SU-DHL-6 (cell line): ENCODE data around the gene BAHCC1.

Experiments
- H2AFZ ChIP-seq: fragments of 200-600 bp; sonication (generic); 2 replicates; pipeline ENCODE4 v1.6.1; 2014; ENCODE audit warnings: low read depth, mild to moderate bottlenecking, moderate library complexity, mixed read lengths, antibody characterized with exemption, low read length; ENCODE audit not compliant: severe bottlenecking
- H3F3A ChIP-seq: fragments of 200-600 bp; shearing (Covaris generic); 2 replicates; pipeline ENCODE4 v1.6.0; 2016; ENCODE audit warnings: antibody characterized with exemption, mild to moderate bottlenecking; ENCODE audit not compliant: insufficient read depth
- H3K27ac ChIP-seq: fragments of 200-600 bp; sonication (generic); 2 replicates; pipeline ENCODE4 v1.5.1; 2016; ENCODE audit warnings: low read depth, mild to moderate bottlenecking, low read length, moderate library complexity, mixed read lengths
- H3K27me3 ChIP-seq: fragments of 200-600 bp; sonication (generic), shearing (Covaris generic); 2 replicates; pipeline ENCODE4 v1.6.0; 2014; ENCODE audit warnings: mild to moderate bottlenecking, low read length
- H3K36me3 ChIP-seq: fragments of 200-600 bp; sonication (generic); 2 replicates; pipeline ENCODE4 v1.6.1; 2014; ENCODE audit warnings: mild to moderate bottlenecking, low read length, mixed read lengths
- H3K4me2 ChIP-seq: fragments of 300-600, 200-600 bp; shearing (Covaris generic), sonication (generic); 2 replicates; pipeline ENCODE4 v1.6.0; 2014; ENCODE audit warnings: low read length, low read depth, mild to moderate bottlenecking; ENCODE audit not compliant: poor library complexity, severe bottlenecking
- H3K4me3 ChIP-seq: fragments of 200-600 bp; sonication (generic); 2 replicates; pipeline ENCODE4 v1.5.1; 2014; ENCODE audit warnings: antibody characterized with exemption, low read length, mild to moderate bottlenecking, mixed read lengths; ENCODE audit not compliant: insufficient read depth, poor library complexity, severe bottlenecking
- H3K79me2 ChIP-seq: fragments of 200-600 bp; sonication (generic); 2 replicates; pipeline ENCODE4 v1.6.1; 2014; ENCODE audit warnings: mild to moderate bottlenecking, low read length, moderate library complexity; ENCODE audit not compliant: insufficient read depth
- H3K9ac ChIP-seq: fragments of 200-600 bp; sonication (generic); 2 replicates; pipeline ENCODE4 v1.7.0; 2014; ENCODE audit warnings: mild to moderate bottlenecking, low read length
- H3K9me2 ChIP-seq: fragments of 200-600 bp; sonication (generic); replicated peaks from 2 replicates; pipeline ENCODE4 v1.6.1; 2014; ENCODE audit warnings: low read length; ENCODE audit not compliant: insufficient read depth
- H3K9me3 ChIP-seq: fragments of 200-600 bp; sonication (generic); 2 replicates; pipeline ENCODE4 v1.6.1; 2014; ENCODE audit warnings: low read length, mixed read lengths; ENCODE audit not compliant: insufficient read depth
- H4K20me1 ChIP-seq: fragments of 200-600 bp; sonication (generic); 2 replicates; pipeline ENCODE4 v1.6.1; 2014; ENCODE audit warnings: low read depth, mild to moderate bottlenecking, antibody characterized with exemption, low read length, moderate library complexity, mixed read lengths
- CTCF ChIP-seq: fragments of 200-600 bp; sonication (generic); IDR thresholded peaks from one replicate; pipeline ENCODE4 v1.5.1; 2017; ENCODE audit warnings: antibody characterized with exemption, mild to moderate bottlenecking, low read length, moderate library complexity; ENCODE audit not compliant: insufficient read depth, poor library complexity, severe bottlenecking
- EZH2phosphoT487 ChIP-seq: fragments of 200-600 bp; sonication (generic), shearing (Covaris generic); conservative IDR thresholded peaks from 2 replicates; pipeline ENCODE4 v1.6.1; 2018; ENCODE audit warnings: mild to moderate bottlenecking, antibody characterized with exemption, low read length, moderate library complexity, mixed read lengths

BAHCC1 gene

GRCh38 chr17:81438688-81439087 lies 43.4 kb downstream of the BAHCC1 start:
- Histone ChIP-seq H3K9ac (no peak overlapping the region), H3K4me3 (no peak overlapping the region), H3K36me3 (no peaks in the 10 kb centered on the region), H2AFZ (no peak overlapping the region), H3K9me3 (no peaks in the 10 kb centered on the region), H3K79me2 (no peaks in the 10 kb centered on the region), H3K27ac (no peak overlapping the region), H4K20me1 (no peaks in the 10 kb centered on the region), H3K27me3 (no peaks in the 10 kb centered on the region), H3K4me2 (no peak overlapping the region), H3K9me2 (no peaks in the 10 kb centered on the region), H3F3A (no peaks in the 10 kb centered on the region)
- no peak for TF ChIP-seq EZH2phosphoT487

- H3K4me2 ChIP-seq, result no peak overlapping the region
- no peak overlapping the region for H2AFZ ChIP-seq
- H3K4me3 ChIP-seq, result no peak overlapping the region
- H3K79me2 ChIP-seq, result no peaks in the 10 kb centered on the region
- H3K36me3 ChIP-seq, result no peaks in the 10 kb centered on the region
- H3K9ac ChIP-seq, result no peak overlapping the region
- no peaks in the 10 kb centered on the region for H3K9me3 ChIP-seq
- no peaks in the 10 kb centered on the region for H3F3A ChIP-seq
- TF ChIP-seq EZH2phosphoT487 (no peak), CTCF (no peak)
- no peaks in the 10 kb centered on the region for H4K20me1 ChIP-seq
- H3K27ac ChIP-seq, result no peak overlapping the region
- H3K27me3 ChIP-seq, result no peaks in the 10 kb centered on the region
- H3K9me2 ChIP-seq, result no peaks in the 10 kb centered on the region
Observed at GRCh38 chr17:81440051-81440471, 44.8 kb downstream of the BAHCC1 start.

- Histone ChIP-seq H3K9ac (no peak overlapping the region), H3K9me2 (no peaks in the 10 kb centered on the region), H3K27ac (no peak overlapping the region), H3K9me3 (no peaks in the 10 kb centered on the region), H3K27me3 (no peaks in the 10 kb centered on the region), H3K36me3 (no peaks in the 10 kb centered on the region), H3K4me2 (no peak overlapping the region), H3F3A (no peaks in the 10 kb centered on the region), H3K4me3 (no peak overlapping the region), H3K79me2 (no peaks in the 10 kb centered on the region), H4K20me1 (no peaks in the 10 kb centered on the region), H2AFZ (no peak overlapping the region)
- peak; percentile 44 for TF ChIP-seq CTCF
- TF ChIP-seq EZH2phosphoT487, result no peak
Observed at GRCh38 chr17:81440511-81441244, 45.4 kb downstream of the BAHCC1 start.

- Histone ChIP-seq H3K4me3 (no peak overlapping the region), H3K4me2 (no peak overlapping the region), H3K36me3 (no peaks in the 10 kb centered on the region), H3K9me3 (no peaks in the 10 kb centered on the region), H3K79me2 (no peaks in the 10 kb centered on the region), H3K9ac (no peak overlapping the region), H3K27ac (no peak overlapping the region), H3K9me2 (no peaks in the 10 kb centered on the region), H3K27me3 (no peaks in the 10 kb centered on the region), H2AFZ (no peak overlapping the region), H4K20me1 (no peaks in the 10 kb centered on the region), H3F3A (no peaks in the 10 kb centered on the region)
- no peak for TF ChIP-seq EZH2phosphoT487
- TF ChIP-seq CTCF, result no peak
Observed at GRCh38 chr17:81442791-81443190, 47.5 kb downstream of the BAHCC1 start.
